GM12891 (cell line): Measurements from ENCODE around the gene ZBTB47.

ENCODE experiments used
- POLR2A ChIP-seq: IDR thresholded peaks from 2 replicates; pipeline ENCODE4 v1.6.1; 2011; ENCODE audit warnings: low read depth, low read length, control low read depth
- POLR2AphosphoS5 ChIP-seq: IDR thresholded peaks from 2 replicates; pipeline ENCODE4 v1.6.1; 2011; ENCODE audit warnings: low read depth, low read length, control low read depth

DNA sequence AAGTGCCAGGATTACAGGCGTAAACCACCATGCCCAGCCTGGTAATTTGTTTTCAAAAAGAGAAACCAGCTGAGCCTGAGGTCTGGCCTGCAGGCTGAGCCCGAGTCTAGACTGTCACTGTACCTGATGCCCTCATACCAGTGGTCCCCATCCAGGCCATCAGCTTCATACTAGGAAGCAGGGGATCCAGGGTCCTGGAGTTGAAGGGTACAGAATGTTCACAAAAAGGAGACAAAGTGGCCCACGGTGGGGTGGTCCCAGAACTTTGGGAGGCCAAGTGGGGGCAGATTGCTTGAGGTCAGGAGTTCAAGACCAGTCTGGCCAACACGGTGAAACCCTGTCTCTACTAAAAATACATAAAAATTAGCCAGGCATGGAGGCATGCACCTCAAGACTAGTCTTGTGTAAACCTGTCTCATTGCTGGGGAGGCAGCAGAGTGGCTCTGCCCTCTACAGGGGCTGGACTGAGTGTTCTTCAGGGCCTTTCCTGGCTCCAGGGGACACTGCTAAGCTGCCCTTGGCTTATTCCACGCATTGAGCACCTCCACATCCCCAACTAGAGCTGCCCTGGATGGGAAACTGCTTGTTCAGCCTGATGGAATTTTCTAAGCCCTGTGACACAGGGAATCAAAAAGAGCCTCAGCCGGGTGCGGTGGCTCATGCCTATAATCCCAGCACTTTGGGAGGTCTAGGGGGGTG is 57.0 kb downstream of the ZBTB47 start:
- TF ChIP-seq POLR2A (no peak), POLR2AphosphoS5 (no peak)
